Vagina (tissue), 2 donors: ENCODE results near the gene HEG1. TPM values are rescaled to one million over a fixed set of nuclear protein-coding genes. Genes with fewer than 3 reads are reported as not detected.

ENCODE experiments used
- DNase-seq, 2 donors: peaks; one replicate each; pipeline ENCODE4 v3.0.0-alpha.2; 2017; ENCODE audit errors: extremely low spot score in 2 of 2
- H3K27ac ChIP-seq: fragments of 200-600 bp; sonication (generic); one replicate; pipeline ENCODE4 v1.5.1; 2019
- H3K27me3 ChIP-seq: fragments of 200-600 bp; sonication (generic); one replicate; pipeline ENCODE4 v1.5.1; 2019
- H3K36me3 ChIP-seq, 2 donors: fragments of 200-600 bp; sonication (generic); one replicate each; pipeline ENCODE4 v1.5.1; 2017 to 2019
- H3K4me1 ChIP-seq: fragments of 200-600 bp; sonication (generic); one replicate; pipeline ENCODE4 v1.5.1; 2019
- H3K4me3 ChIP-seq, 2 donors: fragments of 200-600 bp; sonication (generic); 1 replicate in 1 of 2; 2 replicates in 1 of 2; pipeline ENCODE4 v1.5.1; 2016 to 2019
- H3K9me3 ChIP-seq: fragments of 200-600 bp; sonication (generic); one replicate; pipeline ENCODE4 v1.5.1; 2019
- POLR2A ChIP-seq, 2 donors: fragments of 450-650 bp; IDR thresholded peaks; one replicate each; pipeline ENCODE4 v1.6.1; 2017; ENCODE audit warnings: antibody characterized with exemption in 2 of 2, mild to moderate bottlenecking in 2 of 2, moderate library complexity in 2 of 2
- POLR2AphosphoS5 ChIP-seq, 2 donors: sonication (generic); formaldehyde crosslinking; IDR thresholded peaks; one replicate each; pipeline ENCODE4 v1.9.0; 2017; ENCODE audit warnings: antibody characterized with exemption in 2 of 2, mild to moderate bottlenecking in 2 of 2, low read depth in 1 of 2; ENCODE audit not compliant: insufficient read depth in 1 of 2
- intact Hi-C: fragments of 100-400 bp; cut with DNase I; formaldehyde crosslinking; loops from one replicate; pipeline ENCODE4 v1.15.1; 2023
- total RNA-seq: library from RNA; depleted of rRNA; stranded (reverse); fragments of >200 nt; gene quantifications from one replicate; pipeline ENCODE4 v1.2.3, GENCODE V29; 2016
- TF ChIP-seq, protein P1 (sequence below), 3 experiments: fragments of 450-650 bp in 2 of 3; fragments of 200-600 bp in 1 of 3; sonication (generic) in 1 of 3; IDR thresholded peaks; one replicate each; pipeline ENCODE4 v1.5.1; 2017 to 2019; ENCODE audit warnings: antibody characterized with exemption in 3 of 3, mild to moderate bottlenecking in 2 of 3, moderate library complexity in 2 of 3

HEG1 gene
- total RNA-seq, 1 donor from 2014 or later, result 47.1 TPM

DNA sequence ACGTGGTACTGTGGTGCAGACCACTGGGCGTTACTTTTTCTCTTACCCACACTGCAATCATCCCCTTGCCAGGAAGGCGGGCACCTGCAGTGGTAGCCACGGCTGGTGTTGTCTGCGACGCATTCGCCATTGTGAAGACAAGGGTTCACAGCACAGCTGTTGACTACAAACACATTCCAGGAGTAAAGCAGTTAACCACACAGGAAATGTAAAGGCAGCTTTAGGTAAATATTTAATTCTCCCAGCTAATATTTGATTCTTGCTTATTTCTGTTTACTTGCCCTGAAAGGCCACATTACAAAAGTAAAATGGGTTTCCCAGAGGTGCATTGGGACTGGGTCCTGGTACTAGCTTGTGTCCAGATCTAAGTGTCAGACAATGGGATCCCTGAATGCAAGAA, 45.4 kb downstream of the HEG1 start:
- H3K36me3 ChIP-seq, result peaks cover 0 to 79% of the 10 kb centered on the region in 2 donors
- H3K4me3 ChIP-seq, result no peak overlapping the region
- H3K27ac ChIP-seq, result no peak overlapping the region
- H3K27me3 ChIP-seq, result no peaks in the 10 kb centered on the region
- intact Hi-C loops, result no loop called here
- H3K4me1 ChIP-seq, result peaks cover 14% of the 10 kb centered on the region
- no peak for DNase-seq
- no peak for TF ChIP-seq POLR2A (IDR thresholded peaks at IDR 0.05)
- TF ChIP-seq, protein P1, sequence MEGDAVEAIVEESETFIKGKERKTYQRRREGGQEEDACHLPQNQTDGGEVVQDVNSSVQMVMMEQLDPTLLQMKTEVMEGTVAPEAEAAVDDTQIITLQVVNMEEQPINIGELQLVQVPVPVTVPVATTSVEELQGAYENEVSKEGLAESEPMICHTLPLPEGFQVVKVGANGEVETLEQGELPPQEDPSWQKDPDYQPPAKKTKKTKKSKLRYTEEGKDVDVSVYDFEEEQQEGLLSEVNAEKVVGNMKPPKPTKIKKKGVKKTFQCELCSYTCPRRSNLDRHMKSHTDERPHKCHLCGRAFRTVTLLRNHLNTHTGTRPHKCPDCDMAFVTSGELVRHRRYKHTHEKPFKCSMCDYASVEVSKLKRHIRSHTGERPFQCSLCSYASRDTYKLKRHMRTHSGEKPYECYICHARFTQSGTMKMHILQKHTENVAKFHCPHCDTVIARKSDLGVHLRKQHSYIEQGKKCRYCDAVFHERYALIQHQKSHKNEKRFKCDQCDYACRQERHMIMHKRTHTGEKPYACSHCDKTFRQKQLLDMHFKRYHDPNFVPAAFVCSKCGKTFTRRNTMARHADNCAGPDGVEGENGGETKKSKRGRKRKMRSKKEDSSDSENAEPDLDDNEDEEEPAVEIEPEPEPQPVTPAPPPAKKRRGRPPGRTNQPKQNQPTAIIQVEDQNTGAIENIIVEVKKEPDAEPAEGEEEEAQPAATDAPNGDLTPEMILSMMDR (IDR thresholded peaks at IDR 0.05), result no peak
- TF ChIP-seq POLR2AphosphoS5 (IDR thresholded peaks at IDR 0.05; ENCODE audit: insufficient read depth in 1 of 2, low read depth in 1 of 2), result no peak
- H3K9me3 ChIP-seq, result no peaks in the 10 kb centered on the region

DNA sequence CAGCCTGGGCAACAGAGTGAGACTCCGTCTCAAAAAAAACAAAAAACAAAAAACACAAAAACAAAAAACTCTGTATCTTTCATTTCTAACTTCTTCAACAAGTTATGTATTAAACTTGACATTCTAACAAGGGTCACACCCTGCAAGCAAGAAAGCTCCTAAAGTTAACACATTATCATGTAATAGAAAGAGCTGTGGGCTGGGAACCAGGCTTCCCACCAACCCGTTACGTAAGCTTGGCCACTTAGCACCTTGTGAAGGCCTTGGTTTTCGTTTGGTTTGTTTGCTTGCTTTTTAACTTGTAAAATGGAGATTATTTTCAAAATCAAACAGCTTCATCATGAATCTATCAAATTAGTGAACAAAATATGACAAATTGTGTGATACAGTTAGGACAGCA, 47.0 kb downstream of the HEG1 start:
- Histone ChIP-seq H3K36me3 (peaks cover 0 to 63% of the 10 kb centered on the region in 2 donors), H3K9me3 (no peaks in the 10 kb centered on the region), H3K27ac (no peak overlapping the region), H3K4me1 (peaks cover 17% of the 10 kb centered on the region), H3K4me3 (no peak overlapping the region), H3K27me3 (no peaks in the 10 kb centered on the region)
- DNase-seq, result no peak
- intact Hi-C loops, result no loop called here
- TF ChIP-seq POLR2A (IDR thresholded peaks at IDR 0.05), result no peak
- TF ChIP-seq, protein P1 (IDR thresholded peaks at IDR 0.05), result no peak
- no peak for TF ChIP-seq POLR2AphosphoS5 (IDR thresholded peaks at IDR 0.05; ENCODE audit: insufficient read depth in 1 of 2, low read depth in 1 of 2)

DNA sequence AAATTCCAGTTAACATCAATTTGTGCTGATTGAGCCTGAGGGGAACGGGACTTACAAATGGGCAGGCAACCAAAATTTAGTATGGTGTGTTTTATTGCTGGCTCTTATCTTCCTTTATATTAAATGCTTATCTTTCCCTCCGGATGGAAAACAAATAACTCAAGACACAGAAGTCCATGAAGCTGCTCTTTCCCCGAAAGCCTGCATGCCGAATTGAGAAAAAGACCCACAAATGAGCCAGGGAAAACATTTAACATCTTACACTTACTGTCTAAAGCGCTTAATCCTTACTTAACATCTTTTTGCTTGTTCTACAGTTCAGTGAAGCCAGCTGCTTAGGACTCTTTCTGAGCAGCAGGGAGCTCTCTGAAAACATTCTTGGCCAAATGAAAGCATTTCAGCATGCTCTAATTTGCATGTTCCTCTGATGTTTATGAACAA, 49.5 kb downstream of the HEG1 start:
- no peak for DNase-seq
- peaks cover 0 to 62% of the 10 kb centered on the region in 2 donors for H3K36me3 ChIP-seq
- H3K4me3 ChIP-seq, result no peak overlapping the region
- no peaks in the 10 kb centered on the region for H3K27me3 ChIP-seq
- no peaks in the 10 kb centered on the region for H3K9me3 ChIP-seq
- peaks cover 26% of the 10 kb centered on the region for H3K4me1 ChIP-seq
- intact Hi-C loops, result no loop called here
- no peak overlapping the region for H3K27ac ChIP-seq
- TF ChIP-seq POLR2A (IDR thresholded peaks at IDR 0.05) (no peak), POLR2AphosphoS5 (IDR thresholded peaks at IDR 0.05; ENCODE audit: insufficient read depth in 1 of 2, low read depth in 1 of 2) (no peak)
- TF ChIP-seq, protein P1 (IDR thresholded peaks at IDR 0.05), result no peak

DNA sequence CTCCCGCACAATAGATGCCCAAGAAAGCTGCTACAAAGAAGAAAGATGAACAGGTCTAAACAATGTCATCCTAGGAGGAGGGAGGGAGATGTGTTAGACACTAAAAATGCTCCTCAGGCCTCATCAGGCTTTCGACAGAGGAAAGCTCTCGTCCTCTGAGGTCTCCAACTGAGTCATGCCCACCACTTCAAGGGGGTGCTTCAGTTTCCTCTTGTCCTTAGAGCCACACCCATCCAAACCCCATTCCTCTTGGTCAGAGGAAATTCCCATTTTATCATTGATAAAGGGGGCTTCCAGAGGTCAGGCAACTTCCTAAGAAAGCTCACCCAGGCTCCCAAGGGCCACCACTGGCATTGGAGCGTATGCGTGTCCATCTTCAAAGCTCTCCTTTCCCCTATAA, 50.1 kb downstream of the HEG1 start:
- H3K4me3 ChIP-seq, result no peak overlapping the region
- H3K27me3 ChIP-seq, result no peaks in the 10 kb centered on the region
- no peak overlapping the region for H3K27ac ChIP-seq
- TF ChIP-seq, protein P1 (IDR thresholded peaks at IDR 0.05), result no peak
- no peak for TF ChIP-seq POLR2AphosphoS5 (IDR thresholded peaks at IDR 0.05; ENCODE audit: insufficient read depth in 1 of 2, low read depth in 1 of 2)
- TF ChIP-seq POLR2A (IDR thresholded peaks at IDR 0.05), result no peak
- intact Hi-C loops, result no loop called here
- no peaks in the 10 kb centered on the region for H3K9me3 ChIP-seq
- H3K36me3 ChIP-seq, result peaks cover 0 to 58% of the 10 kb centered on the region in 2 donors
- peaks cover 25% of the 10 kb centered on the region for H3K4me1 ChIP-seq
- DNase-seq, result no peak

DNA sequence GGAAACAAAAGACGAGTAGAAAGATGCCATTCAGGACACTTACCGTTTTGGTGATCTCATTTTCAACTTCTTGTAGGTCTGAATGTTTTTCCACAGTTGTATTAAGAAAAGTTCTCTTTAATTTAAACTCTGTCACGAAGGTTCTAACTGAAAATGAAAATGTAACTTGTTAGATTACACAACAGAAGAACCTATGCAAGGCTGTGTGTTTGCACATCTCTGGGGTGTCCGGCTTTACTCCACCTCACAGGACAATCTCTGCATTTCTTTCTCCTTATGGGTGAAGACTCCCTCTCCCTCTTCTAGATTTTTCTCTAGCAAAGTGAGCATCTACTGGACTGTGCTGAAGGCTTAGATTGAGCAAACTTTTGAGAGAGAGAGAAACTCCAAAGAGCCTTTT, 50.6 kb downstream of the HEG1 start:
- intact Hi-C loops, result no loop called here
- Histone ChIP-seq H3K4me1 (peaks cover 25% of the 10 kb centered on the region), H3K27me3 (no peaks in the 10 kb centered on the region), H3K36me3 (peaks cover 0 to 55% of the 10 kb centered on the region in 2 donors), H3K9me3 (no peaks in the 10 kb centered on the region), H3K4me3 (no peak overlapping the region), H3K27ac (no peak overlapping the region)
- no peak for TF ChIP-seq POLR2AphosphoS5 (IDR thresholded peaks at IDR 0.05; ENCODE audit: insufficient read depth in 1 of 2, low read depth in 1 of 2)
- TF ChIP-seq, protein P1 (IDR thresholded peaks at IDR 0.05), result no peak
- no peak for TF ChIP-seq POLR2A (IDR thresholded peaks at IDR 0.05)
- no peak for DNase-seq
